ENCODE measurements around the gene TLL2.

TLL2 gene

DNA sequence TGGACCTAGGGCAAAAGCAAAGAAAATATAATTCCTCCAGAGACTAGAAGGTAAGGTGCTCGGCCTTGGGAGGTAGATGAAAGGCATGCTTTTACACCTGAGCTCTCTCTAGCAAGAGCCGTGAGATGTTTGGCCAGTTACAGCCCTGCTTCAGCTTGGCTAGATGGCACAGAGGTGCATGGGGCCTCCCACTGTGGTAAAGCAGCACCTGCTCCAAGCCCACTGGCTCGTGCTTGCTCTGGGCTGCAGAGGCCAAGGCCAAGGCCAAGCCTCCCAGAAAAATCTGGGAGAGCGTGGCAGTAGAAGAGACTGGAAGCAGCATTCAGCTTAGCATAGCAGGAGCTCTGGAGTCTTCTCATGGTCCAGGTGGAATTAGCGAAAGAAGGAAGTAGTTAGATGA, 123.9 kb downstream of the TLL2 start:
- no peak for DNase-seq (ENCODE audit: low spot score)

DNA sequence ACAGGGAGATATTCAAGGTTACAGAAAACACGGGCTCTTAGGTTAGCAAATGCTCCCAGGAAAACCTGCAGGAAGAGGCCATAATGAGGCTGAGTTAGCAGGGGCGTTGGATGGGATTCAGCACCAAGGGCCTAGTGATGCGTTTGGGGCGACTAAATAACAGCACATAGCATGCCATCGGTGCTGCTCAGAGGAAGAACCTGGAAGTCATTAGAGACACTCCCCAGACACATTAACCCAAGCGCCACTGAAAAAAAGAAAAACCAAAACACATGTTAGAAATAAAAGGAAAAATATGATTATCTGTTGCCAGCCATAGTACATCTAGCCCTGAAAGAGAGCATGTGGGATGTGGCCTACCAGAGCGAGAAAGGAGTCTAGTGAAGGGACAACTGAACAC, 126.1 kb downstream of the TLL2 start:
- no peak for DNase-seq (ENCODE audit: low spot score)

GRCh38 chr10:96387161-96387560, 126.6 kb downstream of the TLL2 start:
- DNase-seq (ENCODE audit: low spot score), result no peak

DNA sequence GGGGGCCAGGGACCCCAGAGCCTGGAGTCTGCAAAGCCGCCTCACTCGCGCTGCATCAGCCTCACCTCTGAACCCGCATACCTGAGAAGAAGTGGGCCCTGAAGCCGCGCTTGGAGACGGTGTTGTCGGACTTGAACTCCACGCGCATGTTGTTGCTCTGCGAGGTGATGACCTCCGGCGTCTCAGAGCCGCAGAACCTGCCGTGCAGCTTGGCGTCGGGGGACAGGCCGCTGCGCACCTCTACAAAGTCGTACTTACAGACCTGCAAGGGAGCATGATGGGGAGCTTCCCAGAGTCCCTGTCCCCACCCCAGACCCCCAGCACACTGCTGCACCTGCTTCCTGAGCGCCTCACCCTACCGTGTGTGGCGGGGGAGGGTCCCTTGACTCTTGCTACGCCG, 129.2 kb downstream of the TLL2 start:
- DNase-seq (ENCODE audit: low spot score), result no peak

DNA sequence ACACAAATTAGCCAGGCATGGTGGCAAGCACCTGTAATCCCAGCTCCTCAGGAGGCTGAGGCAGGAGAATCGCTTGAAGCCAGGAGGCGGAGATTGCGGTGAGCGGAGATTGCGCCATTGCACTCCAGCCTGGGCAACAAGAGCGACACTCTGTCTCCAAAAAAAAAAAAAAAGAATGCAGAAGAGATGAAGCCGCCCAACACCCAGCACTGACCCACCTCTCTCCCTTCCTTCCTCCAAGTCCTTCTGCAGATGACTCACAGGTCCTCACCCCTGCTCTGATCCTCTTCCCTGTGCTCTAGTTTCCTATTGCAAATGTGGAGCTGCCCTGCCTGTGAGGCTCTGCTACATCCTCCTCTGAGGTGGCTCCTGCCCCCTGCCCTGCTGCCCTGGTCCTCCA, 132.9 kb downstream of the TLL2 start:
- peak; percentile 23 for DNase-seq (ENCODE audit: low spot score)

DNA sequence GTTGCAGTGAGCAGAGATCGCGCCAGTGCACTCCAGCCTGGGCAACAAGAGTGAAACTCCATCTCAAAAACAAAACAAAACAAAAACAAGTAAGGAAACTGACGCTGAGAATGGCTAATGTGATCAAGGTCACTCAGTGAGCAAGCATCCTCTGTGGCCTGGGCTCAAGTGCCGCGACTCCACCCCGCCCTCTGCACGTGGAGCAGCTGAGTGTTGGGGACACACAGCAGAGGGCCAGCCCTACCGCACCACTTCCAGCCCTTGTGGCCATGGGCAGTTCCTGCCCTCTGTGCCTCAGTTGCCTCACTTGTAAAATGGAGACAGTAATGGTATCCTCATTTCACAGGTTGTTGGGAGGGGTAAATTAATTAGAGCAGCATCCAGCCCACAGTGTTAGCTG, 134.0 kb downstream of the TLL2 start:
- DNase-seq (ENCODE audit: low spot score), result no peak

DNA sequence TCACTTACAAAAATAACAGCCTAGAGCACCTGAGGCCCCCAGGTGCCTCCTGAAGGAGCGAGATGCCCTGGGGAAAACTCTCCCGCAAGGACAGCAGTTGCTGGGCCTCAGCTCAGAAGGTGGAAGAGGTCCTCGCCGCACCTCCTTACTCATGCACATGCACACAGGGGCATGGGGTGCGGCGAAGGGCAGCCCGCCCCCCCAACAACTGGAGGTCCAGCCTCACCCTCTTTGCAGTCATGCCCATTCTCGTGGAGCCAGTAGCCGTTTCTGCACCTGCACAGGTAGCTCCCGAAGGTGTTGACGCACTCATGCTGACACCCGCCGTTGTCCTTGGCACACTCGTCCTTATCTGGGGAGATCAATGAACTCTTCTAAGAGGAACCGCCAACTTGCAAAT, 135.0 kb downstream of the TLL2 start:
- no peak for DNase-seq (ENCODE audit: low spot score)

DNA sequence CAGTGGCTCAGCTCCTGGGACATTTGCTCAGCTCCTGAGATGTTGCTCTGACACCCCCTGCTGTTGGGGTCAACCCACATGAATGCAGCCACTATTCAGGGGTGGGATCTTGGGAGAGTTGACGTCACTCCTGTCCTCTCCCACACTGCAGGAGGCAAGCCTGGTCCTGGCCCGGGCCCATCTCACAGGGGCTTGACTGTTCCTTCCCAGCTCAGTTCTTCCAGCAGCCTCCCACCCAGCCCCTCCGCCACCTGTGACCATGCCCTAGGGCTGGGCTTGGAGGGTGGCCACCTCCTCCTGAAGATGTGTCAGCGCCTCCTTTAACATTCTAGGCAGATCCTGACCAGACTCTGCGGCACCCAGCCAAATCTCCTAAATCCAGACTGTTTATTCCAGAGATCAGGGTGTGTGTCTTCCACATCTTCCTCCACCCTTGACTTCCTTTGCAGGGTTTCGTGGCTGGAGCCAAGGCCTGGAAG, 135.9 kb downstream of the TLL2 start:
- DNase-seq (ENCODE audit: low spot score), result no peak

- no peak for DNase-seq (ENCODE audit: low spot score)
Observed at GRCh38 chr10:96376483-96376882, 137.2 kb downstream of the TLL2 start.

DNA sequence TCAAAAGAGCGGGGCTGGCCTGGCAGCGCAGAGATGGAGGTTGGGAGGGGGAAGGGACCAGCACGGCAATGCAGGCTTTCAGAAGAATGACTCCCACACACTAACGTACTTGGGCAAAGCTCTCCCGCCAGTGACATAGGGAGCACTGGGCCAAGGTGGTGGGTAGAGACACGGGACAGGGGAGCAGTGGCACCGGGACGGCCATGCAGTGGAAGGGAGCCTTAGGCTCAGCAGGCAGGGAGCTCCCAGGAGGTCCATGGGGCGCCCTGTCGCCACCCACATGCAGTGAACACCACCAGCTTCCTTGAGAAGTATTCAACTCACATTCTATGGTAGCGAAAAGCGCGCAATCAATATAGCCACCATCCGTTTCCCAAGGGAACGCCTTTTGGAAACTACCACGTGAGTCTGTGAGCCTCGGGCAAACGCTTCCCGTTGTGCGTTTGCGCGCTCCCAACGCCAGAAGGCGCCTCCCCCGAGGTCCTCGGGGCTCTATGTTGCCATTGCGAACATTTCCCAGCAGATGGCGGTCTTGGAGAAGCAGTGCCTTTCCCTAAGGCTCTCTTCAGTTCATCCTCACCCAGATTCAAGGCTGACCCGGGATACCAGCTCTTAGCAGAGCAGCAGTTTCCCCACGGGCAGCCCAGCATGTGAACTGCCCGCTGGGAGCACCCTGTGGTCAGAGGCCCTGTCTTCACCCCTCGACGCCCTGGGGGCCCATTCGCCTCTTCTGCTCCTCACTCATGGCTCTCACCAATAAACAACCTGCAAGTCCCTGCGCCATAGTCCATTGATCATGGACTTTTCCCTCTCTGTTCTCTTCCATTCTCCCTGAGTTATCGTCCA, 138.5 kb downstream of the TLL2 start:
- peak; percentile 93 for DNase-seq (ENCODE audit: low spot score)

GRCh38 chr10:96374639-96374984, 139.1 kb downstream of the TLL2 start:
- DNase-seq (ENCODE audit: low spot score), result no peak

GRCh38 chr10:96374004-96374403, 139.7 kb downstream of the TLL2 start:
- DNase-seq (ENCODE audit: low spot score), result no peak

DNA sequence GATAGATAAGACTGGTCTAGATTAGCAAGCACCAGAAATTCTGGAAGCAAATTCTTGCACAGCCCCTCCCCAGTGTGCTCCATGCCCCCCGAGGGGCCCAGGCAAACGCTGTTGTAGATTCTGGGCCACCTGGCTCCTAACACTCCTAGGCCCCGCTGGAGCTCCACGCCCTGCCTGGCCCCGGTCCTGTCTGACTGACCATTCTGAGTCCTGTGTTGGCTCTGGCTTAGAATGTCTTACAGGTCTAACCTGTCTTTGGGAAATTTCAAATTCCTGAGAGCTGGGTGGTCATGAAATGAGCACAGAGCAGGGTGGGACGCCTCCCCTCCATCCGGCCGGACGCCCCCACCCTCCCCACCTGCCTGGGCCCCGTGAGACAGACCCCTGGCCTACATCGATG, 142.4 kb downstream of the TLL2 start:
- DNase-seq (ENCODE audit: low spot score), result no peak

DNA sequence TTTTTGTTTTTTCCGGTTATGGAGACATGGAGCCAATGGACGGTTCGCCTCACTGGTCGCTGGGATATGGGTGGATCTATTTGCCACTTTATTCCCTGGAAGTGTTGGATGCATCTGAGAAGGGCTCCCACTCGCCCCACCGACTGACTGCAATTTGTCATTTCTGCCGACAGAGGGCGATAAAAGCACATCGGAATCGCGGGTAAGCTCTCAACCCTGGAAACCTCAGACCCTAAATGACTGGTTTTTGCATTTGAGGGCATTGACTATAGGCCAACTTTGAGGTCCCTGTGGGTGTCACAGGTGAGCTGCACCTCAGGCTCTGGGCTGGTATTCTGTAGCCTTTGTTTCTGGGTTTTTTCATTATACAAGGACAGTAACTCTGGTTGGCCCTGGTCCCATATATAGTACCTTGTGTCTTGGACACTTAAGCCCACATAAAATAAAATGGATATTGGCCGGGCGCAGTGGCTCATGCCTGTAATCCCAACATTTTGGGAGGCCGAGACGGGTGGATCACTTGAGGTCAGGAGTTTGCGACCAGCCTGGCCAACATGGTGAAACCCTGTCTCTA, 143.1 kb downstream of the TLL2 start:
- peak; percentile 24 for DNase-seq (ENCODE audit: low spot score)

GRCh38 chr10:96369890-96370583, 143.7 kb downstream of the TLL2 start:
- DNase-seq (ENCODE audit: low spot score), result no peak

GRCh38 chr10:96368971-96369370, 144.8 kb downstream of the TLL2 start:
- no peak for DNase-seq (ENCODE audit: low spot score)

- DNase-seq (ENCODE audit: low spot score), result no peak
Observed at GRCh38 chr10:96367470-96367869, 146.3 kb downstream of the TLL2 start.

- DNase-seq (ENCODE audit: low spot score), result no peak
Observed at GRCh38 chr10:96366508-96366907, 147.2 kb downstream of the TLL2 start.

DNA sequence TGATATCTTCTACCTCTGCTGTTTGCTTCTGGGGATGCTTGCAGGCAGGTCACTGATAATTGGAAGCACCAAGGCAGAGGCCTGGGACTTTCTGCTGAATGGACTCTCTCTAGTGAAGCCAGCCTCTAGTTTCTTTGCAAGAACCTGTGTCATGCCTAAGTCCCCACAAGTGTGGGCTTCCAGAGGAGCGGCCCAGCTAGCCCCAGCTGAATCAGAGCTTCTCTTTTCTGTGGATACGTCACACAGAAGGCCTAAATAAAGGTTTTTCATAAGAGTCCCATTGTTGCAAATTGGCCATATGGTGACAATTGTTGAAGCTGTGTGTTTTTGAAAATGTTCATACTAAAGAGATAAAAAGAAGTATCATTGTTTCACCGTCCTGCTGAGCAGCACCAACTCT, 148.2 kb downstream of the TLL2 start:
- DNase-seq (ENCODE audit: low spot score), result no peak

- no peak for DNase-seq (ENCODE audit: low spot score)
Observed at GRCh38 chr10:96360766-96361165, 153.0 kb downstream of the TLL2 start.

GRCh38 chr10:96360331-96360730, 153.4 kb downstream of the TLL2 start:
- no peak for DNase-seq (ENCODE audit: low spot score)

DNA sequence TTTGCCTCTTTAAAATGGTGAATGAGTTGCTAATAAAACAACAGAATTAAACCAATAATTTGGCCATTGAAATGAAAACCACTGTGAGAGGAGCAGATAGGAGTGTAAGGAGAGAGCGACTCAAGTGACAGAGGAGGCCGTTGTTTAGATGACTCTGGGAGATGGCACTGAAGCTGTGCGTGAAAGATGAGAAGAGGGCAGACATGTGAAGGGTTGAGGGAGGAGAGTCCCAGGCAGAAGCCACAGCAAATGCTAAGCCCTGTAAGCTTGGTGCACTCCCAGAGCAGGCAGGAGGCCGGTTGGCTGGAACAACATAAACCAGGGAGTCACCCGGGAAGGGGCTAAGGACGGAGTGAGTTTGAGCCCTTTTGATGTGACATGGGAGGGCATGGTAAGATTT, 154.1 kb downstream of the TLL2 start:
- no peak for DNase-seq (ENCODE audit: low spot score)

DNA sequence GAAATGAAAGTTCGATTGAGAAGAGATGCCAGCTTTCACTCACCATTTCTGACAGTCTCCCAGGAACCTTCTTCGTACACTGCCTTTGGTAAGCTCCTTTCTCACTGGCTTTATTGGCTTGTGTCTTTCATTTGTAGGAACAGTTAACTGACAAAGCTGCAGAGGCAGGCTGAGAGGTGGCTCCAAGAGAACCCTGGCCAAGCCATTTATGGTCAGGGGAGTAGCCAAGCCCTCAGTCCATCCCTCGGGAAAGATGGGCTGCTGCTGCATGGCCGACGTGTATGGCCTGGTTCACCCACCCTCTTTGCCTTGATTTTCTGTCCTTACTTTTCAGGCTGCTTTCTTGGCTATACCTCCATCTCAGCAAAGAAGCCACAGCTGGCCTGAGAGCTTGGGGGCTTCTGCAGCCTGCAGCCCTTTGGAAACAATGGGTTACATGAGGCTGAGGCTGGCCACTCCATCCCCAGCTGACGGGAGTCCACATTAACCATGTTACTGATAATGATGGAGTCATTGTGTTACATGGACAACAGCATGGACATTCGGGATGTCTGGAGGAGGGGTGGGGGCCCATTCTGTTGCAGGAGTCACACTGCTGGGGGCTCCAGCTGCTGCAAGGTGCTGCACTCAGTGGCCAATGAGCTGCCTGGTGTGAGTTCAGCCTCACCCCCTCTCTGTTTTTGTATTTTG, 154.7 kb downstream of the TLL2 start, which contains the start of gene OPALIN:
Gene OPALIN (minus strand): TSS at position 152 of the 690 bp plus-strand sequence. CDS start 106 bp downstream, at position 46.
- no peak for DNase-seq (ENCODE audit: low spot score)
